ENCODE measurements around the gene BDKRB1. TPM values are rescaled to one million over a fixed set of nuclear protein-coding genes. Genes with fewer than 3 reads are reported as not detected.

Gene BDKRB1
- total and polyA plus RNA-seq, 2 experiments from 2014 or later: 5.5 to 12.9 TPM

GRCh38 chr14:96233661-96234060 lies 22.3 kb upstream of the BDKRB1 start:
- Histone ChIP-seq H3K9me2 (ENCODE audit: insufficient read depth) (no peaks in the 10 kb centered on the region), H3K4me2 (ENCODE audit: unreplicated experiment) (no peak overlapping the region), H3K79me2 (ENCODE audit: insufficient read depth) (no peaks in the 10 kb centered on the region), H4K20me1 (ENCODE audit: insufficient read depth) (no peaks in the 10 kb centered on the region), H3K9ac (no peak overlapping the region), H3K27me3 (replicated peaks; ENCODE audit: insufficient read depth) (no peaks in the 10 kb centered on the region), H3K4me3 (no peak overlapping the region), H3K36me3 (ENCODE audit: low read depth) (no peaks in the 10 kb centered on the region), H3K4me1 (ENCODE audit: insufficient read depth) (no peaks in the 10 kb centered on the region), H3F3A (ENCODE audit: insufficient read depth) (no peaks in the 10 kb centered on the region), H2AFZ (no peak overlapping the region), H3K27ac (no peak overlapping the region), H3K9me3 (ENCODE audit: low read depth) (no peaks in the 10 kb centered on the region)
- TF ChIP-seq EZH2 (IDR thresholded peaks at IDR 0.05; ENCODE audit: insufficient read depth, poor library complexity, severe bottlenecking) (no peak), EZH2phosphoT487 (IDR thresholded peaks at IDR 0.05; ENCODE audit: insufficient read depth, low read depth) (no peak)
- in situ Hi-C loops (cut with MboI): no loop called here
- no peak for DNase-seq
- 90% methylated on average over 3 of the region's 3 CpGs for WGBS, 2 experiments (ENCODE audit: low coverage in 1 of 2, low lambda C conversion rate in 2 of 2, missing lambda C conversion rate in 2 of 2)

DNA sequence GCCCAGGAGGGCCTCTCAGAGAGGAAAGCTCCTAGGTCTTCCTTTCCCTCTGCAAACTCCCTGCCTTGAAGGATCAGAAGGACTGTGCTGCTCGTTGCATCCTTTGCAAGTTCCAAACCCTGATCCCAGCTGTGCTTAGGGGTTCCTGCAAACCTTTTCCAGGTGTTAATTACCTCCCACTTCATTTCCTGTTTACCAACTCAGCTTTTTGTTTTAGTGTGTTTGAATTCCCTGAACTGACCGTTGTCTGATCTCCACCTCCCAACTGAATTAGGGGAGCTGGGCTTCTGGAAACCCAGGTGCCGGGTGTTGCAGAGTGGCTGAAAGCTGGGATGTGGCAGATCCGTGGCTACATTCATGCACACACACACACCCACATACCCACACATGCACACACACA lies 20.6 kb upstream of the BDKRB1 start:
- no peaks in the 10 kb centered on the region for H3K9me2 ChIP-seq (ENCODE audit: insufficient read depth)
- TF ChIP-seq EZH2 (IDR thresholded peaks at IDR 0.05; ENCODE audit: insufficient read depth, poor library complexity, severe bottlenecking): no peak
- TF ChIP-seq EZH2phosphoT487 (IDR thresholded peaks at IDR 0.05; ENCODE audit: insufficient read depth, low read depth): no peak

GRCh38 chr14:96237641-96238040 lies 18.4 kb upstream of the BDKRB1 start:
- H3K36me3 ChIP-seq (ENCODE audit: low read depth): no peaks in the 10 kb centered on the region; the same call in 1 of the 2 replicates
- no peaks in the 10 kb centered on the region for H3K4me1 ChIP-seq (ENCODE audit: insufficient read depth)
- no peak overlapping the region for H3K27ac ChIP-seq
- H3K9me3 ChIP-seq (ENCODE audit: low read depth): no peaks in the 10 kb centered on the region
- H3K9ac ChIP-seq: no peak overlapping the region
- in situ Hi-C loops (cut with MboI): no loop called here
- no peaks in the 10 kb centered on the region for H3K27me3 ChIP-seq (replicated peaks; ENCODE audit: insufficient read depth)
- TF ChIP-seq EZH2 (IDR thresholded peaks at IDR 0.05; ENCODE audit: insufficient read depth, poor library complexity, severe bottlenecking): no peak
- TF ChIP-seq EZH2phosphoT487 (IDR thresholded peaks at IDR 0.05; ENCODE audit: insufficient read depth, low read depth): no peak
- WGBS, 2 experiments (ENCODE audit: low coverage in 1 of 2, low lambda C conversion rate in 2 of 2, missing lambda C conversion rate in 2 of 2): 92 to 94% methylated on average over 2 of the region's 2 CpGs
- no peak for DNase-seq
- H2AFZ ChIP-seq: no peak overlapping the region
- no peaks in the 10 kb centered on the region for H3K79me2 ChIP-seq (ENCODE audit: insufficient read depth)
- no peaks in the 10 kb centered on the region for H3F3A ChIP-seq (ENCODE audit: insufficient read depth)
- H4K20me1 ChIP-seq (ENCODE audit: insufficient read depth): no peaks in the 10 kb centered on the region
- no peaks in the 10 kb centered on the region for H3K9me2 ChIP-seq (ENCODE audit: insufficient read depth)
- no peak overlapping the region for H3K4me3 ChIP-seq
- H3K4me2 ChIP-seq (ENCODE audit: unreplicated experiment): no peak overlapping the region

More for the DNA sequence above, 20.6 kb upstream of the BDKRB1 start:
- Histone ChIP-seq H3K9me3 (ENCODE audit: low read depth) (no peaks in the 10 kb centered on the region), H3K9ac (no peak overlapping the region), H2AFZ (no peak overlapping the region), H3K27ac (no peak overlapping the region), H3K4me3 (no peak overlapping the region), H3K27me3 (replicated peaks; ENCODE audit: insufficient read depth) (no peaks in the 10 kb centered on the region), H3K4me1 (ENCODE audit: insufficient read depth) (no peaks in the 10 kb centered on the region), H4K20me1 (ENCODE audit: insufficient read depth) (no peaks in the 10 kb centered on the region), H3K4me2 (ENCODE audit: unreplicated experiment) (no peak overlapping the region), H3K79me2 (ENCODE audit: insufficient read depth) (no peaks in the 10 kb centered on the region), H3K36me3 (ENCODE audit: low read depth) (no peaks in the 10 kb centered on the region; the same call in 1 of the 2 replicates), H3F3A (ENCODE audit: insufficient read depth) (no peaks in the 10 kb centered on the region)
- in situ Hi-C loops (cut with MboI): no loop called here
- DNase-seq: no peak
- WGBS, 2 experiments (ENCODE audit: low coverage in 1 of 2, low lambda C conversion rate in 2 of 2, missing lambda C conversion rate in 2 of 2): 90 to 95% methylated on average over 4 of the region's 4 CpGs

GRCh38 chr14:96238676-96239265 lies 17.2 kb upstream of the BDKRB1 start:
- H3K79me2 ChIP-seq (ENCODE audit: insufficient read depth): no peaks in the 10 kb centered on the region
- H4K20me1 ChIP-seq (ENCODE audit: insufficient read depth): no peaks in the 10 kb centered on the region
- no peak overlapping the region for H3K4me3 ChIP-seq
- H3K9me3 ChIP-seq (ENCODE audit: low read depth): no peaks in the 10 kb centered on the region
- no peak overlapping the region for H2AFZ ChIP-seq
- DNase-seq: no peak
- no peaks in the 10 kb centered on the region for H3K4me1 ChIP-seq (ENCODE audit: insufficient read depth)
- no peak for TF ChIP-seq EZH2phosphoT487 (IDR thresholded peaks at IDR 0.05; ENCODE audit: insufficient read depth, low read depth)
- no peak for TF ChIP-seq EZH2 (IDR thresholded peaks at IDR 0.05; ENCODE audit: insufficient read depth, poor library complexity, severe bottlenecking)
- H3K9me2 ChIP-seq (ENCODE audit: insufficient read depth): no peaks in the 10 kb centered on the region
- H3K27ac ChIP-seq: no peak overlapping the region
- H3F3A ChIP-seq (ENCODE audit: insufficient read depth): no peaks in the 10 kb centered on the region; the same call in 1 of the 2 replicates
- 89 to 93% methylated on average over 7 of the region's 7 CpGs for whole genome bisulfite sequencing, 2 experiments (ENCODE audit: low coverage in 1 of 2, low lambda C conversion rate in 2 of 2, missing lambda C conversion rate in 2 of 2)
- no peak overlapping the region for H3K9ac ChIP-seq
- no peak overlapping the region for H3K4me2 ChIP-seq (ENCODE audit: unreplicated experiment)
- in situ Hi-C loops (cut with MboI): no loop called here
- H3K36me3 ChIP-seq (ENCODE audit: low read depth): no peaks in the 10 kb centered on the region; the same call in 1 of the 2 replicates
- H3K27me3 ChIP-seq (replicated peaks; ENCODE audit: insufficient read depth): no peaks in the 10 kb centered on the region

Data from GM23248 (cell line).